HFF-Myc (cell line): ENCODE measurements around the gene MS4A5.

Source experiments
- DNase-seq: peaks from one replicate; pipeline ENCODE4 v3.0.0-alpha.2; 2011; ENCODE audit warnings: low read depth; ENCODE audit errors: extremely low read depth
- H3K4me3 ChIP-seq: replicated peaks from 2 replicates; pipeline ENCODE4 v1.5.1; 2011; ENCODE audit warnings: low read depth, mild to moderate bottlenecking, control low read depth, low read length
- CTCF ChIP-seq: IDR thresholded peaks from 2 replicates; pipeline ENCODE4 v1.5.1; 2012; ENCODE audit warnings: mild to moderate bottlenecking, low read depth, low read length, control low read depth; ENCODE audit errors: missing control alignments

Gene MS4A5

DNA sequence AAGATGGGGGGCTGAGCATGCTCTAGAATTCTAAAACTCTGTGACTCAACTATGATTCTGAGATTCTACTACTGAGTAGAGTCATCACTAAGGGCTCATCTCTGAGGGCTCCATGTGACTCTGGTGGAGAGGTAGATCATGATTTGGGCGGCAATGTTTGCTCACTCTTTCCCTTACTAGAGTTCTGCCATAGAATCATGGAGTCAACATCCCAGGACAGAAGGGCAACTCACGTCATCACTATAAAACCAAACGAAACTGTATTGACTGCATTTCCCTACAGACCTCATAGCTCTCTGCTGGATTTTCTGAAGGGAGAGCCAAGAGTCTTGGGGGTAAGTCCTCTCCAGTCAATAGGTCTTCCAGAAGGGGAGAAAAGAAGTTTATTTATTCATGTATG is 33.0 kb upstream of the MS4A5 start, which contains the start of gene MS4A14:
Gene MS4A14 (plus strand): TSS at position 78 of the 400 bp plus-strand sequence. CDS start 120 bp downstream, at position 198.
- TF ChIP-seq CTCF = no peak
- H3K4me3 ChIP-seq = no peak within 1 kb of the TSS
- no peak for DNase-seq

- DNase-seq = no peak
- no peak overlapping the region for H3K4me3 ChIP-seq
These were observed 32.6 kb upstream of the MS4A5 start for GRCh38 chr11:60396799-60397198.

DNA sequence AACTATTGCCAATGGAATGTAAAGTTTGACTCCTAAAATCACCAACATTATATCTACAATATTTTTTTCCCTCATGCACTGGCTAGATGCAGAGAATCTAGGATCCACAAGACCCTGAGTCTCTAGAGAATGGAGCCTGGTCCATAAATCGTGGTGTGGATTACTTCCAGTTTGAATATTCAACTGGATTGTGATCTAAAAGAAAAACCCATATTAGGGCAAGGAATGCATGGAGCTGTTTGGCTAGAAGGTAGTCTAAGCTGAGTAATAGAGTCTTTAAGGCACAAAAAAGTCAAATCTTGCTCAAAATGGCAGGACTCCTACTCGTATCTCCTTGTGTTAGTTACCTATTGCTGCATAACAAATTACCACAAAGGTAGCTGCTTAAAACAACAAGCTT is 9.4 kb upstream of the MS4A5 start:
- no peak overlapping the region for H3K4me3 ChIP-seq
- no peak for DNase-seq
- TF ChIP-seq CTCF = no peak

More at GRCh38 chr11:60396799-60397198, 32.6 kb upstream of the MS4A5 start:
- TF ChIP-seq CTCF = no peak

- DNase-seq = no peak
- TF ChIP-seq CTCF = no peak
- H3K4me3 ChIP-seq = no peak overlapping the region
These were observed 6.8 kb upstream of the MS4A5 start for GRCh38 chr11:60422609-60423008.

GRCh38 chr11:60428517-60428916 is 855 bp upstream of the MS4A5 start:
- no peak for DNase-seq

DNA sequence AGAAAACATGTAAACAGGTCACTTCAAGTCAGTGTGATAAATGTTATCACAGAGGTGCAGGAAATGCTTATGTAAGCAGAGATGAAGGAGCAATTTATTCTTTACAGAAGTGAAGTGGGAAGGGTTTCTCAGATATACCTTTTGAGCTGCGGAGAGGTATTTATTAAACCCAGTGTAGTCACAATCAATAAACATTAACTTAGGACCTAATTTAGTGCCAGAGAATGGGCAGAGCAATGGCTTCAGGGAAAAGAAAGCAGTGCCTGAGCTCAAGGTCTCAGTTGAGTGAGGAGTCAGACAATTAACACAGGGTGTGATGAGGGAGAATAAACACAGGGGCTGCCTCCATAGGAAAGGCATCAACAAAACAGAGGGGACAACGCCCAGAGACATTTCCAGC is 1.9 kb downstream of the MS4A5 start:
- H3K4me3 ChIP-seq = no peak overlapping the region
- no peak for TF ChIP-seq CTCF
- DNase-seq = no peak

More at GRCh38 chr11:60428517-60428916, 855 bp upstream of the MS4A5 start:
- no peak for TF ChIP-seq CTCF
- no peak overlapping the region for H3K4me3 ChIP-seq

GRCh38 chr11:60433401-60433800 is 4.0 kb downstream of the MS4A5 start:
- no peak overlapping the region for H3K4me3 ChIP-seq
- no peak for TF ChIP-seq CTCF
- no peak for DNase-seq
